HepG2 (cell line): ENCODE measurements around the gene FAF1. TPM values are rescaled to one million over a fixed set of nuclear protein-coding genes. Genes with fewer than 3 reads are reported as not detected.

ENCODE experiments used
- ATAC-seq: fragments of 200-7000 bp; cut with Tn5 transposase; 3 replicates; pipeline ENCODE4 v1.9.1; 2020; ENCODE audit warnings: mild to moderate bottlenecking, moderate library complexity
- BruUV-seq: library from RNA; stranded (reverse); fragments of 400-500 nt; replicated peaks from 2 replicates; lab custom pipeline; 2021; lab: Mats Ljungman, UMichigan
- CTCF ChIA-PET: fragments of 300-600 bp; formaldehyde crosslinking; extraction: SDS; loops from one replicate; lab custom pipeline; 2021; ENCODE audit warnings: low total read pairs, inconsistent platforms, low intra/inter-chr PET ratio; lab: Yijun Ruan, JAX
- POLR2A ChIA-PET: fragments of 350-600 bp; sonication (Branson Sonifier 250); formaldehyde crosslinking; loops from one replicate; lab custom pipeline; 2020; ENCODE audit warnings: antibody characterized with exemption, inconsistent platforms; lab: Yijun Ruan, JAX
- DNase-seq: peaks from one replicate; pipeline ENCODE4 v3.0.0-alpha.2; 2015; ENCODE audit warnings: low spot score
- FAIRE-seq: peaks from 3 replicates; lab custom pipeline; 2011; peaks lifted over from hg19 to GRCh38; lab: Jason Lieb, UNC
- H2AFZ ChIP-seq: one replicate; pipeline ENCODE4 v1.6.1; 2011; ENCODE audit warnings: low read length, inconsistent platforms
- H3K27ac ChIP-seq: fragments of 300-600 bp; 3 replicates; pipeline ENCODE4 v1.8.0; 2011; ENCODE audit warnings: mixed run types, mild to moderate bottlenecking, mixed read lengths, low read length, inconsistent platforms; ENCODE audit not compliant: insufficient read depth; ENCODE audit errors: extremely low read length
- H3K27me3 ChIP-seq, 2 experiments: fragments of 200-600 bp in 1 of 2; 2 replicates in 1 of 2; 3 replicates in 1 of 2; pipeline versions ENCODE4 v1.6.0 to v1.8.0; 2011; ENCODE audit warnings: low read length in 2 of 2, mild to moderate bottlenecking in 2 of 2, moderate library complexity in 2 of 2, inconsistent platforms in 1 of 2; ENCODE audit not compliant: insufficient read depth in 2 of 2, control insufficient read depth in 1 of 2
- H3K36me3 ChIP-seq, 2 experiments: fragments of 200-600 bp in 1 of 2; replicated peaks in 1 of 2; 2 replicates in 1 of 2; 3 replicates in 1 of 2; pipeline versions ENCODE4 v1.5.1 to v1.8.0; 2011; ENCODE audit warnings: low read length in 2 of 2, inconsistent platforms in 1 of 2; ENCODE audit not compliant: insufficient read depth in 2 of 2, control insufficient read depth in 1 of 2
- H3K4me1 ChIP-seq: 2 replicates; pipeline ENCODE4 v1.5.1; 2012; ENCODE audit warnings: low read length, inconsistent platforms; ENCODE audit not compliant: insufficient read depth
- H3K4me2 ChIP-seq: 2 replicates; pipeline ENCODE4 v1.6.0; 2011; ENCODE audit warnings: low read depth, low read length, inconsistent platforms
- H3K4me3 ChIP-seq, 3 experiments: fragments of 200-600 bp in 1 of 3; sonication (generic), shearing (Covaris generic) in 1 of 3; replicated peaks in 1 of 3; 2 replicates each; pipeline ENCODE4 v1.5.1; 2011 to 2016; ENCODE audit warnings: low read length in 3 of 3, inconsistent platforms in 2 of 3, low read depth in 2 of 3, mild to moderate bottlenecking in 2 of 3, control low read depth in 1 of 3, mixed read lengths in 1 of 3; ENCODE audit not compliant: insufficient read depth in 1 of 3
- H3K79me2 ChIP-seq: one replicate; pipeline ENCODE4 v1.6.1; 2011; ENCODE audit warnings: low read length, inconsistent platforms; ENCODE audit not compliant: insufficient read depth
- H3K9ac ChIP-seq: 2 replicates; pipeline ENCODE4 v1.6.0; 2011; ENCODE audit warnings: mild to moderate bottlenecking, low read depth, low read length, inconsistent platforms; ENCODE audit not compliant: insufficient read depth
- H3K9me3 ChIP-seq: 2 replicates; pipeline ENCODE4 v1.5.1; 2012; ENCODE audit warnings: mild to moderate bottlenecking, low read length
- H4K20me1 ChIP-seq: 2 replicates; pipeline ENCODE4 v1.6.0; 2011; ENCODE audit warnings: inconsistent platforms, mild to moderate bottlenecking, low read length, moderate library complexity; ENCODE audit not compliant: insufficient read depth
- DDIT3 ChIP-seq: sonication (generic); formaldehyde crosslinking; IDR thresholded peaks from 2 replicates; pipeline ENCODE4 v1.4.0; 2020; ENCODE audit warnings: mild to moderate bottlenecking, missing genetic modification reagents
- FOSL1 ChIP-seq: sonication (generic); formaldehyde crosslinking; IDR thresholded peaks from 2 replicates; pipeline ENCODE4 v1.9.0; 2021; ENCODE audit warnings: missing genetic modification reagents, borderline replicate concordance
- XBP1 ChIP-seq: sonication (generic); formaldehyde crosslinking; IDR thresholded peaks from 2 replicates; pipeline ENCODE4 v1.5.0; 2020; ENCODE audit warnings: missing genetic modification reagents
- ZBTB10 ChIP-seq: sonication (generic); formaldehyde crosslinking; IDR thresholded peaks from 2 replicates; pipeline ENCODE4 v1.4.0; 2020; ENCODE audit warnings: missing genetic modification reagents, borderline replicate concordance
- ZNF512B ChIP-seq: sonication (generic); formaldehyde crosslinking; IDR thresholded peaks from 2 replicates; pipeline ENCODE4 v1.5.1; 2020; ENCODE audit warnings: missing genetic modification reagents, mild to moderate bottlenecking, borderline replicate concordance
- ZNF768 ChIP-seq: sonication (generic); formaldehyde crosslinking; IDR thresholded peaks from 2 replicates; pipeline ENCODE4 v1.4.0; 2020; ENCODE audit warnings: missing genetic modification reagents
- ZNF772 ChIP-seq: sonication (generic); formaldehyde crosslinking; IDR thresholded peaks from 2 replicates; pipeline ENCODE4 v1.5.0; 2020; ENCODE audit warnings: mild to moderate bottlenecking, missing genetic modification reagents
- WGBS: methylation state at CpG from one replicate; pipeline ENCODE4 v1.1.6; 2017; ENCODE audit warnings: low lambda C conversion rate; 5-methylcytosine and 5-hydroxymethylcytosine counted together
- in situ Hi-C: cut with HindIII; loops from 2 replicates; pipeline ENCODE4 v1.10.0; 2017; ENCODE audit warnings: low pct_unique_long_range_greater_than_20kb; ENCODE audit not compliant: extremely low pct_ligation_motif_present
- intact Hi-C: fragments of 100-400 bp; cut with micrococcal nuclease; formaldehyde crosslinking; loops from one replicate; pipeline ENCODE4 v1.10.0; 2022; ENCODE audit not compliant: unreplicated experiment
- polyA plus RNA-seq, 8 experiments: library from polyadenylated mRNA; depleted of rRNA in 3 of 8; stranded (reverse) in 7 of 8; unstranded in 1 of 8; fragments of >200 nt; fragmentation: Illumina TruSeq in 4 of 8; extraction: Trizol in 4 of 8; gene quantifications; 2 replicates each; pipeline versions ENCODE4 v1.2.1 to v1.2.3, GENCODE V29; 2011 to 2016; ENCODE audit warnings: low read depth in 4 of 8, missing spikeins in 1 of 8, mixed read lengths in 1 of 8; ENCODE audit not compliant: insufficient read depth in 1 of 8
- total RNA-seq, 5 experiments: library from RNA; depleted of rRNA; stranded (reverse); fragments of >200 nt; fragmentation: Illumina TruSeq; extraction: Trizol; gene quantifications; 2 replicates each; pipeline ENCODE4 v1.2.3, GENCODE V29; 2016; ENCODE audit warnings: low read depth in 1 of 5

The FAF1 gene
- total and polyA plus RNA-seq, 2 of the 13 experiments (the other 11 are each of a cell fraction or from before 2014, with no cell fraction given), result 19.4 to 63.3 TPM

- TF ChIP-seq ZNF512B (CRISPR knock-in tag) (no peak), FOSL1 (no peak), DDIT3 (CRISPR knock-in tag) (no peak)
- TF ChIP-seq, all 625 proteins: peak for 0
Measured at GRCh38 chr1:50796272-50796671, 163.8 kb downstream of the FAF1 start (continued).

GRCh38 chr1:50793521-50793920 lies 166.5 kb downstream of the FAF1 start:
- Histone ChIP-seq H4K20me1 (no peaks in the 10 kb centered on the region), H3K27ac (no peak overlapping the region), H3K4me2 (no peak overlapping the region), H3K27me3 (no peaks in the 10 kb centered on the region), H3K4me3 (no peak overlapping the region), H2AFZ (no peak overlapping the region), H3K36me3 (no peaks in the 10 kb centered on the region), H3K9me3 (no peaks in the 10 kb centered on the region), H3K79me2 (no peaks in the 10 kb centered on the region), H3K4me1 (no peaks in the 10 kb centered on the region), H3K9ac (no peak overlapping the region)
- CTCF ChIA-PET, result no interaction called here
- in situ Hi-C loops (no loop called here), intact Hi-C loops (no loop called here)
- no TSS peak for BruUV-seq
- ATAC-seq, result no peak
- POLR2A ChIA-PET, result no interaction called here
- WGBS, result 94% methylated on average over 6 of the region's 6 CpGs
- no peak for FAIRE-seq
- TF ChIP-seq ZBTB10 (CRISPR knock-in tag), result no peak
- TF ChIP-seq XBP1, result no peak
- TF ChIP-seq ZNF768, result no peak
- no peak for TF ChIP-seq ZNF772 (CRISPR knock-in tag)
- no peak for DNase-seq
